K562 treated with DMSO at 1 percent for 48 hours (cell line): ENCODE data around the gene HNRNPM. TPM values are rescaled to one million over a fixed set of nuclear protein-coding genes. Genes with fewer than 3 reads are reported as not detected.

ENCODE experiments used
- total RNA-seq: library from RNA; unstranded; fragments of 300-600 nt; gene quantifications from 2 replicates; pipeline ENCODE4 v1.2.3, GENCODE V29; 2022; ENCODE audit warnings: low replicate concordance; ENCODE audit errors: extremely low read depth

Gene HNRNPM, protein sequence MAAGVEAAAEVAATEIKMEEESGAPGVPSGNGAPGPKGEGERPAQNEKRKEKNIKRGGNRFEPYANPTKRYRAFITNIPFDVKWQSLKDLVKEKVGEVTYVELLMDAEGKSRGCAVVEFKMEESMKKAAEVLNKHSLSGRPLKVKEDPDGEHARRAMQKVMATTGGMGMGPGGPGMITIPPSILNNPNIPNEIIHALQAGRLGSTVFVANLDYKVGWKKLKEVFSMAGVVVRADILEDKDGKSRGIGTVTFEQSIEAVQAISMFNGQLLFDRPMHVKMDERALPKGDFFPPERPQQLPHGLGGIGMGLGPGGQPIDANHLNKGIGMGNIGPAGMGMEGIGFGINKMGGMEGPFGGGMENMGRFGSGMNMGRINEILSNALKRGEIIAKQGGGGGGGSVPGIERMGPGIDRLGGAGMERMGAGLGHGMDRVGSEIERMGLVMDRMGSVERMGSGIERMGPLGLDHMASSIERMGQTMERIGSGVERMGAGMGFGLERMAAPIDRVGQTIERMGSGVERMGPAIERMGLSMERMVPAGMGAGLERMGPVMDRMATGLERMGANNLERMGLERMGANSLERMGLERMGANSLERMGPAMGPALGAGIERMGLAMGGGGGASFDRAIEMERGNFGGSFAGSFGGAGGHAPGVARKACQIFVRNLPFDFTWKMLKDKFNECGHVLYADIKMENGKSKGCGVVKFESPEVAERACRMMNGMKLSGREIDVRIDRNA
- not detected in 2 replicates for total RNA-seq

DNA sequence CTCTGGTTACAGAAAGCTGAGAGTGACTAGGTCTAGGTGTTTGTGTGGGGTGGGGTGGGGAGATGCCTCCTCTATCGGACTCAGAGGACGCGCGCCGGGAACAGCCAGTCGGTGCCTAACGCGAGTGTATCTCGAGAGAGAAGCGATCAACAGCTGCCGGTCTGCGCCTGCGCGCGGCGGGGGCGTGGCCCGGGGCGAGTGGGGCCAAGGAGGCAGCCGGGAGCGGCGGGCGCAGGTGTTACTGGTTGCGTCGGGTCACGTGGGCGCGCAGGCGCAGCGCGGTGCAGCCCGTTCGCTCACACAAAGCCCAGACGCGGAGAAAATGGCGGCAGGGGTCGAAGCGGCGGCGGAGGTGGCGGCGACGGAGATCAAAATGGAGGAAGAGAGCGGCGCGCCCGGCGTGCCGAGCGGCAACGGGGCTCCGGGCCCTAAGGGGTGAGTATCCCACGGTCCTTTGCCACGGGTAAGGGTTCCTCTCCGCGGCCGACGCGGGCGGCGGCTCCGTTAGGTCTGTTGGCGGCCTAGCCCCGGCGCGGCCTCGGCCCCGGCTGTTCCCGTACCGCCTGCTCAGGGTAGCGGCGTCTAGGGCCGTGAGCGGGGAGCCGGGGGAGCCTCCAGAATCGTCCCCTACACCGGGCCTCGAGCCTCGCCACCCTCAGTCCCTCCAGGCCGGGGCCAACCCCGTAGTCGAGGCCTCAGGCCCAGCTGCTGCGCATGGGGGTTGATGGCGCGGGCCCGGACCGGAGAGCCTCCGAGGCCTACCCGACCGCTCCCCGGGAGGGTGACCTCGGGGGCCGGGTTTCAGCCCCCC, at the start of gene HNRNPM:
Gene HNRNPM, plus strand, starts transcription at position 299 of the 811 bp plus-strand sequence. Its CDS starts 24 bp downstream, at position 323.

DNA sequence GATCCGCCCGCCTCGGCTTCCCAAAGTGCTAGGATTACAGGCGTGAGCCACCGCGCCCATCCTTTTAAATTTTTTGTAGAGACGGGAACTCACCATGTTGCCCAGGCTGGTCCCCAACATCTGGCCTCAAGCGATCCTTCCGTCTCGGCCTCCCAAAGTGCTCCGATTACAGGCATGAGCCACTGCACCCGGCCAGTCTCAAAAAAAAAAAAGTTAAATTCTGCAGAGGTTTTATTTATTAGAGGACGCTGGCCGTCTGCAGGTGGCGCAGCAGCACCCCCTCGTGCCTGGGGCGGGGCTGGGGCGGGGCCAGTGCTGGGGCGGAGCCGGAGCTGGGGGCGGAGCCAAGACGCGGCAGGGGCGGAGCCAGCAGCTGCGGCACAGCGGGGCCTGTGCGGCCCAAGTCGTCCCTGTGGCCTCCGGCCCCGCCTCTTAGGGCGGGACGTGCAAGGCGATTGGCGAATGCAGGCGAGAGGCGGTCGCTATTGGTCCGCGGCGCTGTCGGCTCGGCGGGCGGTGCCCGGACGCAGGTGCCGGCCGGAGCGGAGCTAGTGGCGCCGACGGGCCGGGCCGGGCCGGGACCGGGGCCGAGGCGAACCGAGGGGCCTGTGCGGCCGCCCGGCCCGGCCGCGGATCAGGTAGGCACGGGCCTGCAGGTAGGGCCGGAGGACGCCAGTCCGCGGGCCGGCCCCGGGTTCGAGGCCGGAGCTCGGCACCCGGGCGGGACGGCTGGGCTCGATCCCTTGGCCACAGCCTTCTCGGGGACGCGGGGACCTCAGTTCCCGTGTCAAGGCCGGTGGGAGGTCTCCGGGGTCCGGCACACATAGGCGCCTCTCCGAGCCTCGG, 31.8 kb upstream of the HNRNPM start, which contains the start of gene MARCHF2:
Gene MARCHF2, plus strand, starts transcription at position 523 of the 846 bp plus-strand sequence. CDS start 8,536 bp downstream, outside the sequence.

DNA sequence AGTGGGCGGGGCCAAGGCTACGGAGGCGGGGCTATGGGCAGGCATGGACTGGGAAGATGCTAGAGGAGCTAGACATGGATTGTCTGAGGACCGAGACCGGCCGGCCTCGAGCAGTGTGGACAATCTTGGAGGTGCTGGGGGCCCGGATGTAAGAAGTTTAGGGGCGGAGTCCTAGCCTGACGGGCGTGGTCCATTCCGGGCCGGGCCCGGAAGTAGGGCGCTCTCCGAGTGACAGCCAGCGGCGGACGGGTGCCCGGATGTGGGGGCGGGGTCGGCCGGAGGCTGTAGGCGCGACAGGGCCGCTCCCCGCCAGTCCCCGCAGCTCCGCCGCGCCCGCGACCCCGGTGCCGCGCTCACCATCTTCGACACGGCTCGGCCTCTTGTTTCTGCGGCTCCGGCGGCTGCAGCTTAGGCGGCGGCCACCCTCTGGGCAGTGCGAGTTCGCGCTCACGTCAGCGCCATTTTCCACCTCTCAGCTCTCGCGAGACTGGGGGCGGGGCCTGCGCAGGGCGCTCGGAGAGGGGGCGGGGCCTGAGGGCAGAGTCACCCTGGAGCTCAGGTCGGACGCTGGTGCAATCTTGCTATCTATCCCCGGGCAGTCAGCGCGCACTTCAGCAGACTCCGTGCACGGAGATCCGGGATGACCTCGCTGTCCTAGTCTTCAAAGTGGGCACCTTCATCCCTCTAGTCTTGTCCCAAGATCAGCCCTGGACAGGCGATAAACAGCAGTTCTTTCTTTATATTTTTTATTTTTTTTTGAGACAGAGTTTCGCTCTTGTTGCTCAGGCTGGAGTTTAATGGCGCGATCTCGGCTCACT, 69.1 kb downstream of the HNRNPM start, which contains the start of gene ZNF414:
Gene ZNF414, minus strand, starts transcription at position 481 of the 818 bp plus-strand sequence. Its CDS starts 121 bp downstream, at position 360.

Other genes with a start within 250 kb of the HNRNPM start
- not detected in 2 replicates for gene CERS4, start 235.6 kb upstream of the HNRNPM start, total RNA-seq
- gene CD320, start 136.6 kb upstream of the HNRNPM start, total RNA-seq = not detected in 2 replicates
- gene NDUFA7, start 123.6 kb upstream of the HNRNPM start, total RNA-seq = not detected in 2 replicates
- gene RPS28, start 123.5 kb upstream of the HNRNPM start, total RNA-seq = not detected in 2 replicates
- gene KANK3, start 101.7 kb upstream of the HNRNPM start, total RNA-seq = not detected in 2 replicates
- gene ANGPTL4, start 80.8 kb upstream of the HNRNPM start, total RNA-seq = not detected in 2 replicates
- not detected in 2 replicates for gene RAB11B, start 54.6 kb upstream of the HNRNPM start, total RNA-seq
- not detected in 2 replicates for gene MARCHF2, start 31.7 kb upstream of the HNRNPM start, total RNA-seq
- not detected in 2 replicates for gene PRAM1, start 57.7 kb downstream of the HNRNPM start, total RNA-seq
- not detected in 2 replicates for gene ZNF414, start 69.2 kb downstream of the HNRNPM start, total RNA-seq
- gene MYO1F, start 132.5 kb downstream of the HNRNPM start, total RNA-seq = not detected in 2 replicates
- not detected in 2 replicates for gene ADAMTS10, start 165.7 kb downstream of the HNRNPM start, total RNA-seq
- not detected in 2 replicates for gene NFILZ, start 185.7 kb downstream of the HNRNPM start, total RNA-seq